OCI-LY1 (cell line): Measurements from ENCODE around the gene CSF2.

ENCODE experiments used
- H2AFZ ChIP-seq: fragments of 200-600 bp; sonication (generic), shearing (Covaris generic); 2 replicates; pipeline ENCODE4 v1.6.0; 2014; ENCODE audit warnings: antibody characterized with exemption, mild to moderate bottlenecking, low read length
- H3F3A ChIP-seq: fragments of 200-600 bp; sonication (generic), shearing (Covaris generic); 2 replicates; pipeline ENCODE4 v1.6.0; 2014; ENCODE audit warnings: mild to moderate bottlenecking, antibody characterized with exemption, low read length, moderate library complexity; ENCODE audit not compliant: insufficient read depth
- H3K27ac ChIP-seq: fragments of 200-600 bp; sonication (generic); 2 replicates; pipeline ENCODE4 v1.5.1; 2014; ENCODE audit warnings: low read length, mixed run types, mild to moderate bottlenecking, low read depth; ENCODE audit not compliant: poor library complexity, severe bottlenecking
- H3K27me3 ChIP-seq: fragments of 200-600 bp; sonication (generic); 2 replicates; pipeline ENCODE4 v1.6.0; 2014; ENCODE audit warnings: antibody characterized with exemption, mild to moderate bottlenecking, low read length, moderate library complexity; ENCODE audit not compliant: insufficient read depth
- H3K36me3 ChIP-seq: fragments of 200-600 bp; sonication (generic); 2 replicates; pipeline ENCODE4 v1.6.1; 2014; ENCODE audit warnings: mild to moderate bottlenecking, antibody characterized with exemption, low read length, moderate library complexity, mixed read lengths; ENCODE audit not compliant: insufficient read depth
- H3K4me1 ChIP-seq: fragments of 200-600 bp; sonication (generic); 2 replicates; pipeline ENCODE4 v1.5.1; 2014; ENCODE audit warnings: mild to moderate bottlenecking, low read length, moderate library complexity; ENCODE audit not compliant: insufficient read depth, severe bottlenecking
- H3K4me2 ChIP-seq: fragments of 200-600 bp; sonication (generic), shearing (Covaris generic); 2 replicates; pipeline ENCODE4 v1.6.1; 2014; ENCODE audit warnings: low read length
- H3K4me3 ChIP-seq: fragments of 200-600 bp; sonication (generic); 2 replicates; pipeline ENCODE4 v1.5.1; 2014; ENCODE audit warnings: low read length, low read depth, mild to moderate bottlenecking, mixed read lengths; ENCODE audit not compliant: poor library complexity, severe bottlenecking
- H3K79me2 ChIP-seq: fragments of 200-600 bp; shearing (Covaris generic); 2 replicates; pipeline ENCODE4 v1.6.1; 2016; ENCODE audit warnings: mixed run types, low read length, mixed read lengths; ENCODE audit not compliant: insufficient read depth
- H3K9ac ChIP-seq: fragments of 200-600 bp; sonication (generic), shearing (Covaris generic); 2 replicates; pipeline ENCODE4 v1.6.1; 2014; ENCODE audit warnings: mild to moderate bottlenecking, low read length, mixed read lengths
- H3K9me2 ChIP-seq: fragments of 200-600 bp; sonication (generic), shearing (Covaris generic); 2 replicates; pipeline ENCODE4 v1.6.1; 2014; ENCODE audit warnings: low read depth, mild to moderate bottlenecking, low read length, mixed read lengths
- H3K9me3 ChIP-seq: fragments of 200-600 bp; shearing (Covaris generic); 2 replicates; pipeline ENCODE4 v1.6.1; 2014; ENCODE audit warnings: low read length, mixed read lengths
- H4K20me1 ChIP-seq: fragments of 200-600 bp; sonication (generic), shearing (Covaris generic); 2 replicates; pipeline ENCODE4 v1.6.0; 2016; ENCODE audit warnings: mild to moderate bottlenecking, low read length; ENCODE audit not compliant: insufficient read depth
- CTCF ChIP-seq: fragments of 200-600 bp; sonication (generic), shearing (Covaris generic); IDR thresholded peaks from 2 replicates; pipeline ENCODE4 v1.5.1; 2017; ENCODE audit warnings: mild to moderate bottlenecking, antibody characterized with exemption, low read length, moderate library complexity, mixed read lengths
- EZH2 ChIP-seq: fragments of 200-600 bp; sonication (generic), shearing (Covaris generic); IDR thresholded peaks from 2 replicates; pipeline ENCODE4 v1.8.0; 2017; ENCODE audit warnings: borderline replicate concordance, mixed run types, mild to moderate bottlenecking, antibody characterized with exemption, low read length, moderate library complexity, mixed read lengths

The CSF2 gene

GRCh38 chr5:132053483-132053882 is 20.1 kb upstream of the CSF2 start:
- TF ChIP-seq EZH2 (no peak), CTCF (no peak)
- H3K27me3 ChIP-seq = 0 out of 2 replicates have a peak, but pooled peaks cover 6% of the 10 kb centered on the region
- no peaks in the 10 kb centered on the region for H3K79me2 ChIP-seq
- no peaks in the 10 kb centered on the region for H3K36me3 ChIP-seq
- H3K9me3 ChIP-seq = no peaks in the 10 kb centered on the region
- no peak overlapping the region for H3K4me2 ChIP-seq
- H3K4me1 ChIP-seq = no peaks in the 10 kb centered on the region
- no peak overlapping the region for H3K27ac ChIP-seq
- no peaks in the 10 kb centered on the region for H3K9me2 ChIP-seq
- H3K9ac ChIP-seq = no peak overlapping the region
- no peaks in the 10 kb centered on the region for H4K20me1 ChIP-seq
- no peaks in the 10 kb centered on the region for H3F3A ChIP-seq
- no peak overlapping the region for H3K4me3 ChIP-seq
- H2AFZ ChIP-seq = no peak overlapping the region

GRCh38 chr5:132054031-132054696 is 19.4 kb upstream of the CSF2 start:
- H3F3A ChIP-seq = no peaks in the 10 kb centered on the region
- no peak overlapping the region for H3K4me2 ChIP-seq
- no peak overlapping the region for H3K9ac ChIP-seq
- no peak overlapping the region for H2AFZ ChIP-seq
- H4K20me1 ChIP-seq = no peaks in the 10 kb centered on the region
- H3K36me3 ChIP-seq = no peaks in the 10 kb centered on the region
- no peaks in the 10 kb centered on the region for H3K4me1 ChIP-seq
- no peaks in the 10 kb centered on the region for H3K79me2 ChIP-seq
- no peak overlapping the region for H3K27ac ChIP-seq
- H3K27me3 ChIP-seq = 0 out of 2 replicates have a peak, but pooled peaks cover 4% of the 10 kb centered on the region
- no peaks in the 10 kb centered on the region for H3K9me2 ChIP-seq
- TF ChIP-seq EZH2 (no peak), CTCF (no peak)
- H3K4me3 ChIP-seq = no peak overlapping the region
- H3K9me3 ChIP-seq = no peaks in the 10 kb centered on the region

- Histone ChIP-seq H4K20me1 (no peaks in the 10 kb centered on the region), H3K4me2 (no peak overlapping the region), H3K9me3 (no peaks in the 10 kb centered on the region), H3F3A (no peaks in the 10 kb centered on the region), H3K27ac (no peak overlapping the region), H3K36me3 (no peaks in the 10 kb centered on the region), H3K27me3 (0 out of 2 replicates have a peak, but pooled peaks cover 4% of the 10 kb centered on the region), H2AFZ (no peak overlapping the region), H3K9me2 (no peaks in the 10 kb centered on the region), H3K4me3 (no peak overlapping the region), H3K79me2 (no peaks in the 10 kb centered on the region), H3K9ac (no peak overlapping the region), H3K4me1 (no peaks in the 10 kb centered on the region)
- TF ChIP-seq EZH2 (no peak), CTCF (no peak)
These were observed 18.7 kb upstream of the CSF2 start for GRCh38 chr5:132054697-132055440.
